HG03571 (cell line): Measurements from ENCODE around the gene OR1M1.

Experiments
- ATAC-seq: cut with Tn5 transposase; IDR thresholded peaks from one replicate; pipeline ENCODE4 v1.9.1; 2021; ENCODE audit not compliant: unreplicated experiment

The OR1M1 gene

GRCh38 chr19:9075064-9075949 lies 11.6 kb upstream of the OR1M1 start:
- ATAC-seq: no peak

GRCh38 chr19:9076901-9077300 lies 10.0 kb upstream of the OR1M1 start:
- no peak for ATAC-seq

GRCh38 chr19:9078651-9079050 lies 8.2 kb upstream of the OR1M1 start:
- ATAC-seq: no peak

GRCh38 chr19:9107375-9107774 lies 20.5 kb downstream of the OR1M1 start, which contains the start of gene OR7G2:
TSS of gene OR7G2 (minus strand) at chr19:9107475. CDS start at chr19:9103243, 4,232 bp downstream.
- ATAC-seq: no peak

GRCh38 chr19:9109959-9110358 lies 23.1 kb downstream of the OR1M1 start:
- no peak for ATAC-seq

GRCh38 chr19:9115307-9115813 lies 28.5 kb downstream of the OR1M1 start, which contains the start of gene OR7G1:
TSS of gene OR7G1 (minus strand) at chr19:9115763. CDS start at chr19:9115763, 0 bp downstream.
- ATAC-seq: no peak

GRCh38 chr19:9116547-9116946 lies 29.7 kb downstream of the OR1M1 start:
- no peak for ATAC-seq

GRCh38 chr19:9126900-9127405 lies 40.1 kb downstream of the OR1M1 start, which contains the start of gene OR7G3:
TSS of gene OR7G3 (minus strand) at chr19:9126950. CDS start at chr19:9126950, 0 bp downstream.
- no peak for ATAC-seq

- no peak for ATAC-seq
These were observed 41.3 kb downstream of the OR1M1 start for GRCh38 chr19:9128171-9128570.

- no peak for ATAC-seq
These were observed 44.1 kb downstream of the OR1M1 start for GRCh38 chr19:9130965-9131364.

- no peak for ATAC-seq
These were observed 45.6 kb downstream of the OR1M1 start for GRCh38 chr19:9132422-9132821.

GRCh38 chr19:9139609-9140158 lies 52.8 kb downstream of the OR1M1 start:
- ATAC-seq: peak; percentile 23

GRCh38 chr19:9140159-9140874 lies 53.5 kb downstream of the OR1M1 start, which contains the start of gene ZNF317:
TSS of gene ZNF317 (plus strand) at chr19:9140397. CDS start at chr19:9156017, 15,620 bp downstream.
- peak; percentile 96 for ATAC-seq

- ATAC-seq: no peak
These were observed 58.1 kb downstream of the OR1M1 start for GRCh38 chr19:9144920-9145319.
